HepG2 (cell line): ENCODE data around the gene FXN.

Experiments
- CHD2 ChIP-seq: IDR thresholded peaks from 2 replicates; pipeline ENCODE4 v1.6.1; 2011; ENCODE audit warnings: low read depth, low read length, improper control_type of control experiment
- CTCF ChIP-seq: sonication (generic); formaldehyde crosslinking; IDR thresholded peaks from 2 replicates; pipeline ENCODE4 v1.5.0; 2020; ENCODE audit warnings: mild to moderate bottlenecking, missing genetic modification reagents, moderate library complexity
- KDM2A ChIP-seq: sonication (generic); formaldehyde crosslinking; IDR thresholded peaks from 2 replicates; pipeline ENCODE4 v1.4.0; 2020; ENCODE audit warnings: low read depth, missing genetic modification reagents, borderline replicate concordance
- MYNN ChIP-seq: sonication (generic); formaldehyde crosslinking; IDR thresholded peaks from 2 replicates; pipeline ENCODE4 v1.4.0; 2020; ENCODE audit warnings: mild to moderate bottlenecking, low read depth, missing genetic modification reagents
- NCOA1 ChIP-seq: sonication (generic); formaldehyde crosslinking; IDR thresholded peaks from 2 replicates; pipeline ENCODE4 v1.9.0; 2021; ENCODE audit warnings: missing genetic modification reagents
- NFATC3 ChIP-seq: sonication (generic); formaldehyde crosslinking; IDR thresholded peaks from 2 replicates; pipeline ENCODE4 v1.5.1; 2020; ENCODE audit warnings: mild to moderate bottlenecking, missing genetic modification reagents
- POLR2A ChIP-seq, 2 experiments: IDR thresholded peaks; 2 replicates each; pipeline ENCODE4 v1.6.1; 2011; ENCODE audit warnings: low read depth in 2 of 2, low read length in 2 of 2, mild to moderate bottlenecking in 1 of 2, moderate library complexity in 1 of 2; ENCODE audit not compliant: insufficient read depth in 1 of 2
- REPIN1 ChIP-seq: sonication (generic); formaldehyde crosslinking; IDR thresholded peaks from 2 replicates; pipeline ENCODE4 v1.8.0; 2022; ENCODE audit warnings: missing genetic modification reagents, low read depth, mild to moderate bottlenecking, borderline replicate concordance
- SUZ12 ChIP-seq: fragments of 150-350 bp; IDR thresholded peaks from 2 replicates; pipeline ENCODE4 v1.6.1; 2014; ENCODE audit warnings: low read depth, low read length
- TF ChIP-seq, protein P1 (sequence below): sonication (generic); formaldehyde crosslinking; IDR thresholded peaks from 2 replicates; pipeline ENCODE4 v1.4.0; 2020; ENCODE audit warnings: missing genetic modification reagents
- TF ChIP-seq, protein P2 (sequence below): sonication (generic); formaldehyde crosslinking; IDR thresholded peaks from 2 replicates; pipeline ENCODE4 v1.4.0; 2020; ENCODE audit warnings: missing genetic modification reagents, borderline replicate concordance
- TF ChIP-seq, protein P3 (sequence below): sonication (generic); formaldehyde crosslinking; IDR thresholded peaks from 2 replicates; pipeline ENCODE4 v1.4.0; 2020; ENCODE audit warnings: missing genetic modification reagents, mild to moderate bottlenecking, borderline replicate concordance

DNA sequence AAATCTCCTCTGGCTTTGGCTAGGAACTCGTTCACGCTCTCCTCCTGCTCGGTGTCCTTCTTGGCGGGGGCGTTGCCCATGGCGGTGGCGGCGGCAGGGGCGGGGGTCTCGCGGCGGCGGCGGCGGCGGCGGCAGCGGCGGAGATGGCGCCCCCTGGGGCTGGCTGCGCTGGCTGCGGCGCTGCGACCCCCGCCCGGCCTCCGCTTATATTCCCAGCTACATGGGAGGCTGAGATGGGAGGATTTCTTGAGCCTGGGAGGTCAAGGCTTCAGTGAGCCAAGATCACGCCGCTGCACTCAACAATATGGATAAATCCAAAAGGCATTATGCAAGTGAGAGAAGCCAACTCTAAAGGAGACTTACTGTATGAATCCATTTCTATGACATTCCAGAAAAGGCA is 21.5 kb upstream of the FXN start, which contains the start of gene PRKACG:
- TF ChIP-seq NFATC3 (no peak), POLR2A (IDR thresholded peaks at IDR 0.05; ENCODE audit: insufficient read depth in 1 of 2, low read depth in 2 of 2, low read length in 2 of 2) (no peak), KDM2A (CRISPR knock-in tag) (no peak), REPIN1 (CRISPR knock-in tag) (no peak), CTCF (no peak), CHD2 (no peak), NCOA1 (CRISPR knock-in tag) (no peak), SUZ12 (no peak), MYNN (no peak)
- TF ChIP-seq, protein P1, sequence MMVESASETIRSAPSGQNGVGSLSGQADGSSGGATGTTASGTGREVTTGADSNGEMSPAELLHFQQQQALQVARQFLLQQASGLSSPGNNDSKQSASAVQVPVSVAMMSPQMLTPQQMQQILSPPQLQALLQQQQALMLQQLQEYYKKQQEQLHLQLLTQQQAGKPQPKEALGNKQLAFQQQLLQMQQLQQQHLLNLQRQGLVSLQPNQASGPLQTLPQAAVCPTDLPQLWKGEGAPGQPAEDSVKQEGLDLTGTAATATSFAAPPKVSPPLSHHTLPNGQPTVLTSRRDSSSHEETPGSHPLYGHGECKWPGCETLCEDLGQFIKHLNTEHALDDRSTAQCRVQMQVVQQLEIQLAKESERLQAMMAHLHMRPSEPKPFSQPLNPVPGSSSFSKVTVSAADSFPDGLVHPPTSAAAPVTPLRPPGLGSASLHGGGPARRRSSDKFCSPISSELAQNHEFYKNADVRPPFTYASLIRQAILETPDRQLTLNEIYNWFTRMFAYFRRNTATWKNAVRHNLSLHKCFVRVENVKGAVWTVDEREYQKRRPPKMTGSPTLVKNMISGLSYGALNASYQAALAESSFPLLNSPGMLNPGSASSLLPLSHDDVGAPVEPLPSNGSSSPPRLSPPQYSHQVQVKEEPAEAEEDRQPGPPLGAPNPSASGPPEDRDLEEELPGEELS: no peak
- TF ChIP-seq, protein P2, sequence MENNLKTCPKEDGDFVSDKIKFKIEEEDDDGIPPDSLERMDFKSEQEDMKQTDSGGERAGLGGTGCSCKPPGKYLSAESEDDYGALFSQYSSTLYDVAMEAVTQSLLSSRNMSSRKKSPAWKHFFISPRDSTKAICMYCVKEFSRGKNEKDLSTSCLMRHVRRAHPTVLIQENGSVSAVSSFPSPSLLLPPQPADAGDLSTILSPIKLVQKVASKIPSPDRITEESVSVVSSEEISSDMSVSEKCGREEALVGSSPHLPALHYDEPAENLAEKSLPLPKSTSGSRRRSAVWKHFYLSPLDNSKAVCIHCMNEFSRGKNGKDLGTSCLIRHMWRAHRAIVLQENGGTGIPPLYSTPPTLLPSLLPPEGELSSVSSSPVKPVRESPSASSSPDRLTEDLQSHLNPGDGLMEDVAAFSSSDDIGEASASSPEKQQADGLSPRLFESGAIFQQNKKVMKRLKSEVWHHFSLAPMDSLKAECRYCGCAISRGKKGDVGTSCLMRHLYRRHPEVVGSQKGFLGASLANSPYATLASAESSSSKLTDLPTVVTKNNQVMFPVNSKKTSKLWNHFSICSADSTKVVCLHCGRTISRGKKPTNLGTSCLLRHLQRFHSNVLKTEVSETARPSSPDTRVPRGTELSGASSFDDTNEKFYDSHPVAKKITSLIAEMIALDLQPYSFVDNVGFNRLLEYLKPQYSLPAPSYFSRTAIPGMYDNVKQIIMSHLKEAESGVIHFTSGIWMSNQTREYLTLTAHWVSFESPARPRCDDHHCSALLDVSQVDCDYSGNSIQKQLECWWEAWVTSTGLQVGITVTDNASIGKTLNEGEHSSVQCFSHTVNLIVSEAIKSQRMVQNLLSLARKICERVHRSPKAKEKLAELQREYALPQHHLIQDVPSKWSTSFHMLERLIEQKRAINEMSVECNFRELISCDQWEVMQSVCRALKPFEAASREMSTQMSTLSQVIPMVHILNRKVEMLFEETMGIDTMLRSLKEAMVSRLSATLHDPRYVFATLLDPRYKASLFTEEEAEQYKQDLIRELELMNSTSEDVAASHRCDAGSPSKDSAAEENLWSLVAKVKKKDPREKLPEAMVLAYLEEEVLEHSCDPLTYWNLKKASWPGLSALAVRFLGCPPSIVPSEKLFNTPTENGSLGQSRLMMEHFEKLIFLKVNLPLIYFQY (CRISPR knock-in tag): no peak
- TF ChIP-seq, protein P3, sequence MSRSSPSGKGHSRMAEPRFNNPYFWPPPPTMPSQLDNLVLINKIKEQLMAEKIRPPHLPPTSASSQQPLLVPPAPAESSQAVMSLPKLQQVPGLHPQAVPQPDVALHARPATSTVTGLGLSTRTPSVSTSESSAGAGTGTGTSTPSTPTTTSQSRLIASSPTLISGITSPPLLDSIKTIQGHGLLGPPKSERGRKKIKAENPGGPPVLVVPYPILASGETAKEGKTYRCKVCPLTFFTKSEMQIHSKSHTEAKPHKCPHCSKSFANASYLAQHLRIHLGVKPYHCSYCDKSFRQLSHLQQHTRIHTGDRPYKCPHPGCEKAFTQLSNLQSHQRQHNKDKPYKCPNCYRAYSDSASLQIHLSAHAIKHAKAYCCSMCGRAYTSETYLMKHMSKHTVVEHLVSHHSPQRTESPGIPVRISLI (CRISPR knock-in tag): no peak
